NT2/D1 (cell line): ENCODE data around the gene CACNA1C.

Experiments used
- SUZ12 ChIP-seq: IDR thresholded peaks from 2 replicates; pipeline ENCODE4 v1.6.1; 2011; ENCODE audit not compliant: insufficient read length, insufficient read depth; ENCODE audit errors: extremely low read depth
- YY1 ChIP-seq: IDR thresholded peaks from 2 replicates; pipeline ENCODE4 v1.6.1; 2011; ENCODE audit not compliant: insufficient read length, insufficient read depth
- ZNF274 ChIP-seq: IDR thresholded peaks from 2 replicates; pipeline ENCODE4 v1.6.1; 2011; ENCODE audit warnings: mild to moderate bottlenecking, low read depth, low read length

GRCh38 chr12:2722806-2723205 is 670.0 kb downstream of the CACNA1C start:
- no peak for TF ChIP-seq YY1
- no peak for TF ChIP-seq ZNF274
- TF ChIP-seq SUZ12: no peak
